Measurements from ENCODE around the gene RESP18.

Gene RESP18

DNA sequence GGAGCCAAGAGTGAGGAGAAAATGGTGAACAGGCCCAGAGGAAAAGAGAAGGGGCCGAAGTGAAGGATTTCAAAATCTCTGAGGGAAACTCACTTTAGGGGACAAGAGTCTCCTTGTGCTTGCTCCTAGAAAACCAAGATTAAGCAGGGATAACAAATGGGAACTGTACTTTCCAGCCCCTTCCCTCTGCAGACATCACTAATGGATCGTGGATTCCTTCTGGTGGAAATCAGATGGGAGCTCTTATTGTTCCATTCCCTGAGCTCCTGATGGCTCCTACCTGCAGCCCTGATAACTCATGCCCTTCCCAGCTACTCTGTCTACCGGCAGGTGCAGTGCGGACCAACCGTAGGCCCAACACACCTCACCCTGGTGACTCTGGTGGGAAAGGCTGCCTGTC is 20.6 kb upstream of the RESP18 start:
- H3K4me3 ChIP-seq (ENCODE audit: low read depth, low read length): no peak overlapping the region
- H3K9me3 ChIP-seq (ENCODE audit: control insufficient read depth, insufficient read depth, low read length): no peaks in the 10 kb centered on the region
- H3K36me3 ChIP-seq (ENCODE audit: control insufficient read depth, insufficient read depth, low read length): no peaks in the 10 kb centered on the region
- no peak overlapping the region for H3K9ac ChIP-seq (ENCODE audit: low read depth, low read length)
- H3K4me1 ChIP-seq (ENCODE audit: control insufficient read depth, insufficient read depth, low read length): no peaks in the 10 kb centered on the region
- peaks cover 50% of the 10 kb centered on the region for H3K27me3 ChIP-seq (ENCODE audit: control insufficient read depth, insufficient read depth, low read length)

DNA sequence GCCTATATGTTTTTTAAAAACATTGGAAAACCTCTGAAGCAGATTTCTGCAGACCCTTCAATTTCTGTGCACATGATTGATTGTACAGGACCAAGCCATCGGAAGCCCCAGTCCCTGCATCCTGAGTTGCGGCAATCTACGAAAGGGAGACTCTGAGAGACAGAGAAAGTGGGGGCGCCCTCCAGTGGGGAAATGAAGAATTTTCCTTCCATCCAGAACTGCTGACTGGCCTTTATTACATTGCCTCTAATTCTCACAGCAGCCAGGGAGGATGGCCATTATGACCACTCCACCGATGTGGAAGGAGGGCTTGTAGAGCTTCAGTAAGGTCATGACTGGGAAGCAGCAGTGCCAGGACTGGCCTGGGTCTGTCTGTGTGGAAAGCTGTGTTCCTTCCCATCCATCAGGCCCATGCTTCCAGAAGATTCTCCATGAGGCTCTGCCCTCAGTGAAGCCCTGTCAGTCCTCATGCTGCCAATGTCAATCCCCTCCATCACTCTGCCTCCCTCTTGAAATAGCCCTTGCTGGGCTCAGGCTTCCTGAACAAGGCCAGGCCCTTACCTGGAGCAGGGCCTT is 20.0 kb upstream of the RESP18 start:
- H3K4me3 ChIP-seq (ENCODE audit: low read depth, low read length): no peak overlapping the region
- no peak overlapping the region for H3K9ac ChIP-seq (ENCODE audit: low read depth, low read length)
- no peaks in the 10 kb centered on the region for H3K9me3 ChIP-seq (ENCODE audit: control insufficient read depth, insufficient read depth, low read length)
- H3K27me3 ChIP-seq (ENCODE audit: control insufficient read depth, insufficient read depth, low read length): peaks cover 44% of the 10 kb centered on the region
- no peaks in the 10 kb centered on the region for H3K36me3 ChIP-seq (ENCODE audit: control insufficient read depth, insufficient read depth, low read length)
- no peaks in the 10 kb centered on the region for H3K4me1 ChIP-seq (ENCODE audit: control insufficient read depth, insufficient read depth, low read length)

- Histone ChIP-seq H3K4me1 (ENCODE audit: control insufficient read depth, insufficient read depth, low read length) (no peaks in the 10 kb centered on the region), H3K9me3 (ENCODE audit: control insufficient read depth, insufficient read depth, low read length) (no peaks in the 10 kb centered on the region), H3K36me3 (ENCODE audit: control insufficient read depth, insufficient read depth, low read length) (no peaks in the 10 kb centered on the region), H3K9ac (ENCODE audit: low read depth, low read length) (no peak overlapping the region), H3K27me3 (ENCODE audit: control insufficient read depth, insufficient read depth, low read length) (peaks cover 30% of the 10 kb centered on the region), H3K4me3 (ENCODE audit: low read depth, low read length) (no peak overlapping the region)
These were observed 18.2 kb upstream of the RESP18 start for GRCh38 chr2:219350710-219351221.

DNA sequence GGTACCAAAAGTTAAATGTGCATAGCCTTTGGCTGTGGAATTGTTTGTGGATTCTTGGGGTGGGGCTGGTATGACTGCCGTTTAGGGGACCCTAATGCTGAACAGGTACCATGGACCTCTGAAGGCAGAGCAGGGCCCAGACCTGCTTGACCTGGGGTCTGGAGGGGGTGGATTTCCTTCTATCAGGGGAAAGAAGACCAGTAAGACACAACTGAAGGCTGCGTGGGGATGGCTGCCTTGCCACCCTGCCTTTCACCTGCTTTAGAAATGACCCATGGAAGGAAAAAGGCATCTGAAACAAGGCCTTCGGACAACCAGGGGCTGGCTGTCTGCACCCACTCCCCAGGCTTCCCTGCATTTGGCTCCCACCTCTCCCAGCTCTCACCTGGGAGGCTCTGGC is 17.7 kb upstream of the RESP18 start:
- H3K9ac ChIP-seq (ENCODE audit: low read depth, low read length): no peak overlapping the region
- no peak overlapping the region for H3K4me3 ChIP-seq (ENCODE audit: low read depth, low read length)
- no peaks in the 10 kb centered on the region for H3K4me1 ChIP-seq (ENCODE audit: control insufficient read depth, insufficient read depth, low read length)
- peaks cover 25% of the 10 kb centered on the region for H3K27me3 ChIP-seq (ENCODE audit: control insufficient read depth, insufficient read depth, low read length)
- no peaks in the 10 kb centered on the region for H3K9me3 ChIP-seq (ENCODE audit: control insufficient read depth, insufficient read depth, low read length)
- no peaks in the 10 kb centered on the region for H3K36me3 ChIP-seq (ENCODE audit: control insufficient read depth, insufficient read depth, low read length)

GRCh38 chr2:219344751-219345430 is 12.3 kb upstream of the RESP18 start:
- H3K4me3 ChIP-seq (ENCODE audit: low read depth, low read length): no peak overlapping the region
- H3K9ac ChIP-seq (ENCODE audit: low read depth, low read length): no peak overlapping the region
- no peaks in the 10 kb centered on the region for H3K36me3 ChIP-seq (ENCODE audit: control insufficient read depth, insufficient read depth, low read length)
- H3K27me3 ChIP-seq (ENCODE audit: control insufficient read depth, insufficient read depth, low read length): peaks cover 4% of the 10 kb centered on the region
- no peaks in the 10 kb centered on the region for H3K4me1 ChIP-seq (ENCODE audit: control insufficient read depth, insufficient read depth, low read length)
- H3K9me3 ChIP-seq (ENCODE audit: control insufficient read depth, insufficient read depth, low read length): no peaks in the 10 kb centered on the region

GRCh38 chr2:219335373-219335786 is 2.8 kb upstream of the RESP18 start:
- Histone ChIP-seq H3K4me3 (ENCODE audit: low read depth, low read length) (no peak overlapping the region), H3K36me3 (ENCODE audit: control insufficient read depth, insufficient read depth, low read length) (no peaks in the 10 kb centered on the region), H3K9ac (ENCODE audit: low read depth, low read length) (no peak overlapping the region), H3K27me3 (ENCODE audit: control insufficient read depth, insufficient read depth, low read length) (peaks cover 43% of the 10 kb centered on the region), H3K4me1 (ENCODE audit: control insufficient read depth, insufficient read depth, low read length) (no peaks in the 10 kb centered on the region), H3K9me3 (ENCODE audit: control insufficient read depth, insufficient read depth, low read length) (no peaks in the 10 kb centered on the region)

GRCh38 chr2:219334076-219334475 is 1.5 kb upstream of the RESP18 start:
- Histone ChIP-seq H3K4me1 (ENCODE audit: control insufficient read depth, insufficient read depth, low read length) (no peaks in the 10 kb centered on the region), H3K9me3 (ENCODE audit: control insufficient read depth, insufficient read depth, low read length) (no peaks in the 10 kb centered on the region), H3K36me3 (ENCODE audit: control insufficient read depth, insufficient read depth, low read length) (no peaks in the 10 kb centered on the region), H3K4me3 (ENCODE audit: low read depth, low read length) (no peak overlapping the region), H3K27me3 (ENCODE audit: control insufficient read depth, insufficient read depth, low read length) (peaks cover 56% of the 10 kb centered on the region), H3K9ac (ENCODE audit: low read depth, low read length) (no peak overlapping the region)

- peaks cover 71% of the 10 kb centered on the region for H3K27me3 ChIP-seq (ENCODE audit: control insufficient read depth, insufficient read depth, low read length)
- no peaks in the 10 kb centered on the region for H3K9me3 ChIP-seq (ENCODE audit: control insufficient read depth, insufficient read depth, low read length)
These were observed 857 bp downstream of the RESP18 start for GRCh38 chr2:219331560-219332213.

DNA sequence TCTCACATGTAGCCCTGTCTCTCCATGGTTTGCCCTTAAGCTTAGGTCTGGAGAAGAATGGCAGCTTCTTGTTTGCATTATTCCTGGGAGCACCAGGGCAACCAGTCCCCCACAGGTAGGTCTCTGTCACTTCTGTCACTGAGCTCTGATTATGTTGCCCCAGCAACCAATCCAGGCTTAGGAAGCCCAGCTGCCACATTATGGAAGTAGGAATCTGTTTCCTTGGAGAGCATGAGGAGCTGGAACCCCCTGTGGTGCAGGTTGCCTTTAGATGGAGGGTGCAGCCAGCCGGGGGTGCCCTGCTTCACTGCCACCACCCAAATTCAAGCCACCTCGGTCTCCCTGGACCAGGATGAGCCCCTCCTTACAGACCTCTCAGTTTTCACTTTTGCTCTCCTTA is 4.8 kb downstream of the RESP18 start:
- H3K36me3 ChIP-seq (ENCODE audit: control insufficient read depth, insufficient read depth, low read length): no peaks in the 10 kb centered on the region
- H3K27me3 ChIP-seq (ENCODE audit: control insufficient read depth, insufficient read depth, low read length): peaks cover 65% of the 10 kb centered on the region
- H3K4me1 ChIP-seq (ENCODE audit: control insufficient read depth, insufficient read depth, low read length): no peaks in the 10 kb centered on the region
- no peaks in the 10 kb centered on the region for H3K9me3 ChIP-seq (ENCODE audit: control insufficient read depth, insufficient read depth, low read length)
- no peak overlapping the region for H3K4me3 ChIP-seq (ENCODE audit: low read depth, low read length)
- no peak overlapping the region for H3K9ac ChIP-seq (ENCODE audit: low read depth, low read length)

More at GRCh38 chr2:219331560-219332213, 857 bp downstream of the RESP18 start:
- H3K9ac ChIP-seq (ENCODE audit: low read depth, low read length): no peak overlapping the region
- peak overlapping the region; percentile 43 for H3K4me3 ChIP-seq (ENCODE audit: low read depth, low read length)
- no peaks in the 10 kb centered on the region for H3K4me1 ChIP-seq (ENCODE audit: control insufficient read depth, insufficient read depth, low read length)
- H3K36me3 ChIP-seq (ENCODE audit: control insufficient read depth, insufficient read depth, low read length): no peaks in the 10 kb centered on the region

GRCh38 chr2:219325657-219326315 is 6.8 kb downstream of the RESP18 start:
- Histone ChIP-seq H3K27me3 (ENCODE audit: control insufficient read depth, insufficient read depth, low read length) (peaks cover 50% of the 10 kb centered on the region), H3K4me3 (ENCODE audit: low read depth, low read length) (no peak overlapping the region), H3K9me3 (ENCODE audit: control insufficient read depth, insufficient read depth, low read length) (no peaks in the 10 kb centered on the region), H3K4me1 (ENCODE audit: control insufficient read depth, insufficient read depth, low read length) (no peaks in the 10 kb centered on the region), H3K9ac (ENCODE audit: low read depth, low read length) (no peak overlapping the region), H3K36me3 (ENCODE audit: control insufficient read depth, insufficient read depth, low read length) (no peaks in the 10 kb centered on the region)

GRCh38 chr2:219325136-219325535 is 7.4 kb downstream of the RESP18 start:
- H3K9ac ChIP-seq (ENCODE audit: low read depth, low read length): no peak overlapping the region
- H3K4me3 ChIP-seq (ENCODE audit: low read depth, low read length): no peak overlapping the region
- H3K9me3 ChIP-seq (ENCODE audit: control insufficient read depth, insufficient read depth, low read length): no peaks in the 10 kb centered on the region
- no peaks in the 10 kb centered on the region for H3K4me1 ChIP-seq (ENCODE audit: control insufficient read depth, insufficient read depth, low read length)
- peaks cover 44% of the 10 kb centered on the region for H3K27me3 ChIP-seq (ENCODE audit: control insufficient read depth, insufficient read depth, low read length)
- H3K36me3 ChIP-seq (ENCODE audit: control insufficient read depth, insufficient read depth, low read length): no peaks in the 10 kb centered on the region
